ENCODE measurements around the gene E4F1. TPM values are rescaled to one million over a fixed set of nuclear protein-coding genes. Genes with fewer than 3 reads are reported as not detected.
A peak's percentile ranks its signal among the peaks of the same experiment; 100 is the strongest.

The E4F1 gene
- total and polyA plus RNA-seq, 9 of the 15 experiments (the other 6 are each of a cell fraction or from before 2014, with no cell fraction given), result 0.48 to 94.9 (median 20.4) TPM

DNA sequence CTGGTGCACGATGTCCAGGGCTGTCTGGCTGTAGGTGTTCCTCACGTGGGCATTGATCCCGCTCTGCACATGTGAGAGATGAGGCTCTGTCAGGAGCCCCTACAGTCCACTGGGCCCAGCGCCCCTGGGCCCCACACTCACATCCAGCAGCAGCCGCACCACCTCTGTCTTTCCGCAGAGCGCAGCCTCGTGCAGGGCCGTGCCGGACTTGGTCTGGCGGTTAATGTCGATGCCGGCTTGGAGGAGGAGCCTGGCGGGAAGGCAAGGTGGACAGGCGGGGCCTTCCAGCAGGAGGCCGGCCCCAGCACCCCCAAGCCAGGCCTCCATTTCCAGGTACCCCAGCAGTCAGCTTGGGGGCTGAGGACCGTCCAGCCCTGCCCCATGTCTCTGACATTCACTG, 36.2 kb upstream of the E4F1 start (continued):
- TF ChIP-seq, protein P1, sequence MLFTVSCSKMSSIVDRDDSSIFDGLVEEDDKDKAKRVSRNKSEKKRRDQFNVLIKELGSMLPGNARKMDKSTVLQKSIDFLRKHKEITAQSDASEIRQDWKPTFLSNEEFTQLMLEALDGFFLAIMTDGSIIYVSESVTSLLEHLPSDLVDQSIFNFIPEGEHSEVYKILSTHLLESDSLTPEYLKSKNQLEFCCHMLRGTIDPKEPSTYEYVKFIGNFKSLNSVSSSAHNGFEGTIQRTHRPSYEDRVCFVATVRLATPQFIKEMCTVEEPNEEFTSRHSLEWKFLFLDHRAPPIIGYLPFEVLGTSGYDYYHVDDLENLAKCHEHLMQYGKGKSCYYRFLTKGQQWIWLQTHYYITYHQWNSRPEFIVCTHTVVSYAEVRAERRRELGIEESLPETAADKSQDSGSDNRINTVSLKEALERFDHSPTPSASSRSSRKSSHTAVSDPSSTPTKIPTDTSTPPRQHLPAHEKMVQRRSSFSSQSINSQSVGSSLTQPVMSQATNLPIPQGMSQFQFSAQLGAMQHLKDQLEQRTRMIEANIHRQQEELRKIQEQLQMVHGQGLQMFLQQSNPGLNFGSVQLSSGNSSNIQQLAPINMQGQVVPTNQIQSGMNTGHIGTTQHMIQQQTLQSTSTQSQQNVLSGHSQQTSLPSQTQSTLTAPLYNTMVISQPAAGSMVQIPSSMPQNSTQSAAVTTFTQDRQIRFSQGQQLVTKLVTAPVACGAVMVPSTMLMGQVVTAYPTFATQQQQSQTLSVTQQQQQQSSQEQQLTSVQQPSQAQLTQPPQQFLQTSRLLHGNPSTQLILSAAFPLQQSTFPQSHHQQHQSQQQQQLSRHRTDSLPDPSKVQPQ (CRISPR knock-in tag; IDR thresholded peaks at IDR 0.05; ENCODE audit: borderline replicate concordance), result no peak
- TF ChIP-seq, protein P2, sequence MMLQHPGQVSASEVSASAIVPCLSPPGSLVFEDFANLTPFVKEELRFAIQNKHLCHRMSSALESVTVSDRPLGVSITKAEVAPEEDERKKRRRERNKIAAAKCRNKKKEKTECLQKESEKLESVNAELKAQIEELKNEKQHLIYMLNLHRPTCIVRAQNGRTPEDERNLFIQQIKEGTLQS (IDR thresholded peaks at IDR 0.05), result no peak
- TF ChIP-seq, protein P2 (CRISPR knock-in tag; conservative IDR thresholded peaks at IDR 0.05), result no peak
- TF ChIP-seq, protein P3, sequence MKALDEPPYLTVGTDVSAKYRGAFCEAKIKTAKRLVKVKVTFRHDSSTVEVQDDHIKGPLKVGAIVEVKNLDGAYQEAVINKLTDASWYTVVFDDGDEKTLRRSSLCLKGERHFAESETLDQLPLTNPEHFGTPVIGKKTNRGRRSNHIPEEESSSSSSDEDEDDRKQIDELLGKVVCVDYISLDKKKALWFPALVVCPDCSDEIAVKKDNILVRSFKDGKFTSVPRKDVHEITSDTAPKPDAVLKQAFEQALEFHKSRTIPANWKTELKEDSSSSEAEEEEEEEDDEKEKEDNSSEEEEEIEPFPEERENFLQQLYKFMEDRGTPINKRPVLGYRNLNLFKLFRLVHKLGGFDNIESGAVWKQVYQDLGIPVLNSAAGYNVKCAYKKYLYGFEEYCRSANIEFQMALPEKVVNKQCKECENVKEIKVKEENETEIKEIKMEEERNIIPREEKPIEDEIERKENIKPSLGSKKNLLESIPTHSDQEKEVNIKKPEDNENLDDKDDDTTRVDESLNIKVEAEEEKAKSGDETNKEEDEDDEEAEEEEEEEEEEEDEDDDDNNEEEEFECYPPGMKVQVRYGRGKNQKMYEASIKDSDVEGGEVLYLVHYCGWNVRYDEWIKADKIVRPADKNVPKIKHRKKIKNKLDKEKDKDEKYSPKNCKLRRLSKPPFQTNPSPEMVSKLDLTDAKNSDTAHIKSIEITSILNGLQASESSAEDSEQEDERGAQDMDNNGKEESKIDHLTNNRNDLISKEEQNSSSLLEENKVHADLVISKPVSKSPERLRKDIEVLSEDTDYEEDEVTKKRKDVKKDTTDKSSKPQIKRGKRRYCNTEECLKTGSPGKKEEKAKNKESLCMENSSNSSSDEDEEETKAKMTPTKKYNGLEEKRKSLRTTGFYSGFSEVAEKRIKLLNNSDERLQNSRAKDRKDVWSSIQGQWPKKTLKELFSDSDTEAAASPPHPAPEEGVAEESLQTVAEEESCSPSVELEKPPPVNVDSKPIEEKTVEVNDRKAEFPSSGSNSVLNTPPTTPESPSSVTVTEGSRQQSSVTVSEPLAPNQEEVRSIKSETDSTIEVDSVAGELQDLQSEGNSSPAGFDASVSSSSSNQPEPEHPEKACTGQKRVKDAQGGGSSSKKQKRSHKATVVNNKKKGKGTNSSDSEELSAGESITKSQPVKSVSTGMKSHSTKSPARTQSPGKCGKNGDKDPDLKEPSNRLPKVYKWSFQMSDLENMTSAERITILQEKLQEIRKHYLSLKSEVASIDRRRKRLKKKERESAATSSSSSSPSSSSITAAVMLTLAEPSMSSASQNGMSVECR (CRISPR knock-in tag; IDR thresholded peaks at IDR 0.05), result no peak
- TF ChIP-seq KLF10 (CRISPR knock-in tag; IDR thresholded peaks at IDR 0.05) (no peak), CAMTA2 (CRISPR knock-in tag; conservative IDR thresholded peaks at IDR 0.05) (no peak), ZNF146 (CRISPR knock-in tag; IDR thresholded peaks at IDR 0.05; ENCODE audit: unreplicated experiment) (no peak), NFIX (CRISPR knock-in tag; IDR thresholded peaks at IDR 0.05; ENCODE audit: low read depth) (no peak), HIVEP1 (CRISPR knock-in tag; IDR thresholded peaks at IDR 0.05) (no peak), PHB (CRISPR knock-in tag; IDR thresholded peaks at IDR 0.05) (no peak), PCBP1 (IDR thresholded peaks at IDR 0.05; ENCODE audit: low read depth, low read length, poor library complexity, severe bottlenecking) (no peak), TAF15 (IDR thresholded peaks at IDR 0.05; ENCODE audit: low read depth, low read length) (no peak), ARID1B (IDR thresholded peaks at IDR 0.05) (no peak), PML (IDR thresholded peaks at IDR 0.05; ENCODE audit: low read length) (no peak), TAF7 (tag; IDR thresholded peaks at IDR 0.05) (no peak), STAT5A (IDR thresholded peaks at IDR 0.05; ENCODE audit: borderline replicate concordance, low read length) (no peak), ESRRA (IDR thresholded peaks at IDR 0.05; ENCODE audit: borderline replicate concordance, low read depth) (no peak), ZKSCAN8 (CRISPR knock-in tag; IDR thresholded peaks at IDR 0.05) (no peak), RBFOX2 (IDR thresholded peaks at IDR 0.05; ENCODE audit: low read depth, low read length) (peak; percentile 46)
- TF ChIP-seq, protein P4, sequence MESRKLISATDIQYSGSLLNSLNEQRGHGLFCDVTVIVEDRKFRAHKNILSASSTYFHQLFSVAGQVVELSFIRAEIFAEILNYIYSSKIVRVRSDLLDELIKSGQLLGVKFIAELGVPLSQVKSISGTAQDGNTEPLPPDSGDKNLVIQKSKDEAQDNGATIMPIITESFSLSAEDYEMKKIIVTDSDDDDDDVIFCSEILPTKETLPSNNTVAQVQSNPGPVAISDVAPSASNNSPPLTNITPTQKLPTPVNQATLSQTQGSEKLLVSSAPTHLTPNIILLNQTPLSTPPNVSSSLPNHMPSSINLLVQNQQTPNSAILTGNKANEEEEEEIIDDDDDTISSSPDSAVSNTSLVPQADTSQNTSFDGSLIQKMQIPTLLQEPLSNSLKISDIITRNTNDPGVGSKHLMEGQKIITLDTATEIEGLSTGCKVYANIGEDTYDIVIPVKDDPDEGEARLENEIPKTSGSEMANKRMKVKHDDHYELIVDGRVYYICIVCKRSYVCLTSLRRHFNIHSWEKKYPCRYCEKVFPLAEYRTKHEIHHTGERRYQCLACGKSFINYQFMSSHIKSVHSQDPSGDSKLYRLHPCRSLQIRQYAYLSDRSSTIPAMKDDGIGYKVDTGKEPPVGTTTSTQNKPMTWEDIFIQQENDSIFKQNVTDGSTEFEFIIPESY (CRISPR knock-in tag; IDR thresholded peaks at IDR 0.05), result peak; percentile 82

Data from K562 (cell line).